GM21515 (cell line): ENCODE results near the gene UMAD1.
A peak's percentile ranks its signal among the peaks of the same experiment; 100 is the strongest.
"Not testable (repeated sequence)": the region's sequence is repeated elsewhere in the genome, so short reads cannot be mapped to it uniquely, and the experiment has no call there.

Experiments
- ATAC-seq: cut with Tn5 transposase; IDR thresholded peaks from one replicate; pipeline ENCODE4 v1.9.1; 2021; ENCODE audit not compliant: unreplicated experiment

Gene UMAD1

GRCh38 chr7:7793921-7794320 lies 153.4 kb downstream of the UMAD1 start:
- ATAC-seq, result no peak

DNA sequence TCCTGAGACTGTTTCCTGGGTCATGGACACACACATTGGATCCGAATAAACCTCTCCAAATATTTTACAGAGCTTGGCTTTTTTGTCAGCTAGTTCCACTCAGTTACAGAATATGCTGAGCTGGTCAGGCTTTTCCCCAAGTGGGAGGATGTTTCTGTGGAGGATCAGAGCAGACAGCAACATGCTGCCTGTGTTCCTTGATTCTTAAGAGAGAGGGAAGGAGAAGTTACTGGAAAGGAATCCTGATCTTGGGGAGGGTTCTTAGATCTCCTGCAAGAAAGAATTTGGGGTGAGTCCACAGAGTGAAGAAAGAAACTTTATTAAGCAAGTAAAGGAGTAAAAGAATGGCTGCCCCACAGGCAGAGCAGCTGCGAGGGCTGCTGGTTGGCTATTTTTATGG lies 154.7 kb downstream of the UMAD1 start:
- no peak for ATAC-seq

- ATAC-seq, result no peak
These were observed 155.1 kb downstream of the UMAD1 start for GRCh38 chr7:7795630-7796121.

- no peak for ATAC-seq
These were observed 158.0 kb downstream of the UMAD1 start for GRCh38 chr7:7798510-7798909.

DNA sequence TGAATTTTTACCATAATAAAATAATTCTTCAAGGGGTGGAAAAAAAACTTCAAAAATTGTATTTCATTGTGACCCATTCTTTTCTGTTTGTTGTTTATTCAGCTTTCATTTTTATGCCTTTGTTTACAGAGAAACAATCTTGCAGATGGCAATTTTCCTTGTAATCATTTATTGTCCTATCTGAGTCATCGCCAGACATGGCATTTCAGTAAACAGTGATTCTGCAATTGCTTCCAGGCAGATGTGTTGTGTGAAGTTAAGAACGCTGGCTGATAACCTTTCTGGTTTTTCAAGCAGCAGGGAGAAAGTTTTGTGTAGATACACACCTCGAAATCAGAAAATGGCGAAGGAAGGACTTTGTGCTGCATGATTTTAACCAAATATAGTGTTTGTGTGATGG lies 158.6 kb downstream of the UMAD1 start:
- no peak for ATAC-seq

- no peak for ATAC-seq
These were observed 162.0 kb downstream of the UMAD1 start for GRCh38 chr7:7802531-7802930.

DNA sequence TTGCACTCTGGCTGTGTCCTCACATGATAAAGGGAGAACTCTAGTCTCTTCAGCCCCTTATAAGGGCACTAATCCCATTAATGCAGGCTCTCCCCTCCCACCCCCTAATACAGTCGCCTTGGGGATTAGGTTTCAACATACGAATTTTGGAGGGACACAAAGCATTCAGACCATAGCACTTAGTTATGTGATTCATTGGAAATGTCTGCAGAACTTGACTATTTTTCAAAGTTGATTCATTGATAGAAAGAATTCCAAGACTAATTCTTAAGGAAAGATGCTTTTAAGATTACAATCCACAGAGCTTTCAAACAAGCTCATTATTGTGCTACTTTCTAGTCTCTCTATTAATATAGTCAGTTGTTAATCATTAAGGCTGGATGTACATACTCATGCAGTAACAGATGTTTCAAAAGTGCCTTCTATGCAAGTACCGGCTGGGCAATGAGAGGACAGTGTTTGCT lies 163.2 kb downstream of the UMAD1 start:
- no peak for ATAC-seq

GRCh38 chr7:7804822-7805221 lies 164.3 kb downstream of the UMAD1 start:
- not testable (repeated sequence) for ATAC-seq

- ATAC-seq, result no peak
These were observed 165.1 kb downstream of the UMAD1 start for GRCh38 chr7:7805511-7806153.

GRCh38 chr7:7808156-7808555 lies 167.6 kb downstream of the UMAD1 start:
- ATAC-seq, result no peak

GRCh38 chr7:7808626-7809025 lies 168.1 kb downstream of the UMAD1 start:
- ATAC-seq, result no peak

- no peak for ATAC-seq
These were observed 169.8 kb downstream of the UMAD1 start for GRCh38 chr7:7810380-7810779.

DNA sequence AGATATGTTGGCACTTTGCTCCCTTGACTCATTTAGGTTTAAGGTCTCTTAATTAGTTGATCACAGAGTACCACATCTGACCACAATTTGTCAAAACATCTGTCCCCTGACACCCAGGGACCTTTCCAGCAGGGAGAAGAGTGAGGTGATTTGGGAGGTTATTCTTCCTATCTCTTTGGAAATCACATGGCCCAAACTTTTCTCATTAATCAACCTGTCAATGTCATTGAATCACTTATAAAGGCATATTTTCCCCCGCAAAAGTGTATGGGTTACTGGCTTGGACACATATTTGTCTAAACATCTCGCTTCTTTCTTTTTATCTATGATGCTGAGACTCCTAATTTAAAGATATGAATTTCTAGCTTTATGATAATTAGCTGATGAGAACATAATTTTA lies 170.3 kb downstream of the UMAD1 start:
- ATAC-seq, result no peak

GRCh38 chr7:7812112-7812511 lies 171.6 kb downstream of the UMAD1 start:
- ATAC-seq, result no peak

DNA sequence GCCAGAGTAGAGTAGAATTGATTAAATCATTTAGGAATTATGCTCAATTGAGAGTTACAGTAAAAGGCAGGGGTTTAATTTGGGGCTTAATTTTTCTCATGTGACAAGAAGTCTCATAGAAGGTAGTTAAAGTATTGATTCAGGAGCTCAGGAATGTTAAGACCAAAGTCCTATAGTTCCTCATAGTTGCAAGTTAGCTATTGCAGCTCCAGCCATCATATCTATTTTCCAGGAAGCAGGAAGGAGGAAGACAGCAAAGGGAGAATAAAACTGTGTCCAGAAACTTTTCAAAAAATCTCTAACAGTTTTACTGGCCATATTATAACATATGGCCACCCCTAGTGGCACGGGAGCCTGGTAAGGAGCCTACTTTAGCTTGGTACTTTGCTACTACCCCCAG lies 174.8 kb downstream of the UMAD1 start:
- no peak for ATAC-seq

DNA sequence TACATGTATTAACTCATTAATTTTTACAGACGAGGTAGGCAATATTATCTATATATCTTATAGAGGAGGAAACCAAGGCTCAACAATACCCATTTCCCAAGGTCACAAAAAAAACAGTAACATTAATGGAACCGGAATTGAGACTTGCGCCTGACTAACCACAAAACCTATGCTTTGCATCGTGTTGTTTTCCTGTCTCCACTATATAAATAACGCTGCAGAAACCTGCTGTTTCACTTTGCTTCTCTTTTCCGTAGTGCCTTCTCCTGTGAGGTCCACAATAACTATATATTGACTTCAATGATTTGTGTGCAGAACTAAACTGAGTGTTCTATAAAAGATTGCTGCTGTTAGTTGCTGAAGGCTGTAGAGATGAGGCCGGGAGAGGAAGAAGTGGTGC lies 175.5 kb downstream of the UMAD1 start:
- peak; percentile 50 for ATAC-seq

- no peak for ATAC-seq
These were observed 176.4 kb downstream of the UMAD1 start for GRCh38 chr7:7816816-7817536.

DNA sequence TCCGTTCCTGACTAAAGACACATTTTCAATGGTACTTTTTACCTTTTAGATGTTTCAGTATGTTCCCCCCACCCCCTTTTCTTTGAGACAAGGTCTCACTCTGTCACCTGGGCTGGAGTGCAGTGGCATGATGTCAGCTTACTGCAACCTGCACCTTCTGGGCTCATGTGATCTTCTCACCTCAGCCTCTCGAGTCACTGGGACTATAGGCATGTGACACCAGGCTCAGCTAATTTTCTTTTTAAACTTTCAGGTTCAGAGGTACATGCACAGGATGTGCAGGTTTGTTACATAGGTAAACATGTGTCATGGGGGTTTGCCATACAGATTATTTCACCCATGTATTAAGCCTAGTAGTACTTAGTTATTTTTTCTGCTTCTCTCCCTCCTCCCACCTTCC lies 177.2 kb downstream of the UMAD1 start:
- ATAC-seq, result no peak

DNA sequence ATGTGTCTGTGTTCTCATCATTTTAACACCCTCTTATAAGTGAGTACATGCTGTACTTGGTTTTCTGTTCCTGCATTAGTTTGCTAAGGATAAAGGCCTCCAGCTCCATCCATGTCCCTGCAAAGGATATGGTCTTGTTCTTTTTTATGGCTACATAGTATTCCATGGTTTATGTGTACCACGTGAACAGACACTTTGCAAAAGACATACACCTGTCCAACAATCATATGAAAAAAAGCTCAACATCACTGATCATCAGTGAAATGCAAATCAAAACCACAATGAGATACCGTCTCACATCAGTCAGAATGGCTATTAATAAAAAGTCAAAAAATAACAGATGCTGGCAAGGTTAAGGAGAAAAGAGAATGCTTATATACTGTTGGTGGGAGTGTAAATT lies 177.6 kb downstream of the UMAD1 start:
- not testable (repeated sequence) for ATAC-seq

- ATAC-seq, result peak; percentile 38
These were observed 179.1 kb downstream of the UMAD1 start for GRCh38 chr7:7819442-7820247.

GRCh38 chr7:7820409-7820808 lies 179.9 kb downstream of the UMAD1 start:
- no peak for ATAC-seq

DNA sequence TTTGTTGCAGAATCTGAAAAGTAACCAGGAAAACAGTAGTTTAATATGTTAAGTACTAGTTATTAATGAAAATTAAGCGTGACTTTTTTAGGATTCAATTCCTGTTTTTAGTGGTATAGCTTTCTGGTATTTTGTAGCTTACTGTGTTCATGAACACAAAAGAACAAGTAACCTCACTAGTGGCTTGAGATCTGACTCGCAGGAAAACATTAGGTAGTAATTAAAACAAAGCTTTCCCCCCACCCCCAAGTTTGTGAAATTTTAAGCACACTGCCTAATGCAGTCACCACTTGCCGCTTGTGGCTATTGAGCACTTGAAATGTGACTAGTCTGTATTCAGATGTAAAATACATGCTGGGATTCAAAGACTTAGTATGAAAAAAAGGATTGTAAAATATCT lies 180.4 kb downstream of the UMAD1 start:
- ATAC-seq, result peak; percentile 40
